GDM1 (cell line): ENCODE results near the gene NDUFS3.
A peak's percentile ranks its signal among the peaks of the same experiment; 100 is the strongest.

Experiments used
- DNase-seq: peaks from one replicate; lab custom pipeline; 2025; lab: John Stamatoyannopoulos, UW

The NDUFS3 gene

GRCh38 chr11:47589977-47590861, 11.3 kb downstream of the NDUFS3 start:
- no peak for DNase-seq

GRCh38 chr11:47591764-47592163, 12.9 kb downstream of the NDUFS3 start:
- DNase-seq: peak; percentile 93

- DNase-seq: no peak
Measured at GRCh38 chr11:47592251-47592650, 13.4 kb downstream of the NDUFS3 start.

GRCh38 chr11:47592970-47593369, 14.1 kb downstream of the NDUFS3 start:
- DNase-seq: no peak

GRCh38 chr11:47593492-47593933, 14.6 kb downstream of the NDUFS3 start:
- no peak for DNase-seq

GRCh38 chr11:47593934-47594855, 15.3 kb downstream of the NDUFS3 start, which contains the start of gene C1QTNF4:
TSS of gene C1QTNF4 (minus strand) at chr11:47594411. CDS start at chr11:47590810, 3,601 bp downstream.
- no peak for DNase-seq

- DNase-seq: no peak
Measured at GRCh38 chr11:47595029-47595428, 16.2 kb downstream of the NDUFS3 start.

- DNase-seq: no peak
Measured at GRCh38 chr11:47595967-47596366, 17.1 kb downstream of the NDUFS3 start.

- DNase-seq: no peak
Measured at GRCh38 chr11:47599902-47600301, 21.0 kb downstream of the NDUFS3 start.

- no peak for DNase-seq
Measured at GRCh38 chr11:47603295-47603694, 24.4 kb downstream of the NDUFS3 start.

- DNase-seq: no peak
Measured at GRCh38 chr11:47605921-47606320, 27.0 kb downstream of the NDUFS3 start.

GRCh38 chr11:47606731-47607130, 27.9 kb downstream of the NDUFS3 start:
- DNase-seq: no peak

DNA sequence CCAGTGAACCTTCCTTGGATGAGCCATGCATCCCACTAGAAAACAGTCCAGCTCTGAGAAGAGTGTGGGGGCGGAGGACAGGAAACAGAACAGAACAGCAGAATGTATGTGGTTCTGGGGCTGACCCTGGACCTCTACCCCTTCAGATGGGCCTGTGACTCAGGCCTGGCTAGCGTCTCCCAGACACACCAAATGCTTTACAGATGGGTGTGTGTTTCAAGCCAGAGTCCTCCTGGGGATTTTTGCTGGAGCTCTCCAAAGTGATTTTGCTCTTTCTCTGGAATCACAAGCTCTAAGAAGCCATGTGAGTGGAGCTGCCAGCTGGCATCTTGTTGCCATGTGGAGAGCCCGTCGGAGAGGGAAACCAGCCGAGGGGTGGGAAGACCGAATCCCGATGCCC, 28.5 kb downstream of the NDUFS3 start:
- DNase-seq: no peak

DNA sequence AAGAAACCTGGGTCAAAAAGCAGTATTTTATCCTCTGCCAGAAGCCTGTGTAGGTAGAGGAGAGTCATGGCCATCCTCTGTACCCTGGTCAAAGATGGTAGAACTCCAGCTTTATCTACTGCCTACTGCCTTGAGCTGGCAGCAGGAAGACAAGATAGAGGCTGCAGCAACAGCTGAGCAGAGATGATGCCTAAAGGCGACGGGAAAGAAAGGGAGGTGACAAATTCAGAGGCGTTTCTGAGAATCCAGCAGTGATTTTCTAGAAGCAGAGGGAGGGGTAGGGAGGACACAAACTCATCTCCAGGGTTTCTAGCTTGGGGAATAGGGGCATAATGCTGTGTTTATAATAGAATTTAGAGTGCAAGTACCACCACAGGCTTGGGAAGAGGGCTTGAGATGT, 30.8 kb downstream of the NDUFS3 start:
- no peak for DNase-seq

- DNase-seq: peak; percentile 51
Measured at GRCh38 chr11:47611348-47611794, 32.5 kb downstream of the NDUFS3 start.

DNA sequence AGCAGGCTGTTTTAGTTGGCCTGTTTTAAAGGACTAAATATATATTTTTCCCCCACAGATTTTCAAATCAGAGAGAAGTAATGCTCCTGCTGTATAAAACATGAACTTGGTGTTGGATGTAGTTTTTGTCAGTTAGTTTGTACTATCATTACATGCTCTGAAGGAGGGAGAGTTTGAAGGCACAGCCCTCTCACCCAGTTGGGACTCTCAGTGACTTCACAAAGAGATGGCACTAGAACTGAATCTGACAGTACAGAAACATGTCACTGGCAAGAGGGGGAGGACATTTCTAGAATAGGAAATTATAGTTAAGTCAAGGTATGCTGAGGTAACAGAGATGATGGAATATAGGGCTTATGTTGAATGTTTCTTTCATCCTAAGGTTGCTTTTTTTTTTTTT, 36.4 kb downstream of the NDUFS3 start:
- no peak for DNase-seq

- peak; percentile 65 for DNase-seq
Measured at GRCh38 chr11:47616726-47617416, 38.0 kb downstream of the NDUFS3 start.

DNA sequence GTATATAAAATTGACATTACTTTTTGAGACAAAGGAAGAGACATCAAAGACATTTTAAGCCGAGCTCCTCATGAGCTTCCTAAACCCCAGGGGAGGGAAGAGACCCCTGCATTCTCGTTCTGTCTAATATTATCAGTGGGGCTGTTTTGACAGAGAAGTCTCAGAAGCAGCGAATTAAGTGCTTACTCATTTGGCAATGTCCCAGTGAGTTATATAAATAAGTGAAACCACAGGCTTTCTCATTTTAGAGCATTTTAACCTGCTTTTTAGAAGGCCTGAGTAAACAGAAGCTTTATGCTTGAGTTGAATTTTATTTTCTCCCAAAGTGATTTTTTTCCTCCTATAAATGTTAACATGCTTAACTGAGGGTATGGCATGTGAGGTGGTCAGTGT, 38.5 kb downstream of the NDUFS3 start:
- no peak for DNase-seq

- no peak for DNase-seq
Measured at GRCh38 chr11:47620836-47621378, 42.0 kb downstream of the NDUFS3 start.

DNA sequence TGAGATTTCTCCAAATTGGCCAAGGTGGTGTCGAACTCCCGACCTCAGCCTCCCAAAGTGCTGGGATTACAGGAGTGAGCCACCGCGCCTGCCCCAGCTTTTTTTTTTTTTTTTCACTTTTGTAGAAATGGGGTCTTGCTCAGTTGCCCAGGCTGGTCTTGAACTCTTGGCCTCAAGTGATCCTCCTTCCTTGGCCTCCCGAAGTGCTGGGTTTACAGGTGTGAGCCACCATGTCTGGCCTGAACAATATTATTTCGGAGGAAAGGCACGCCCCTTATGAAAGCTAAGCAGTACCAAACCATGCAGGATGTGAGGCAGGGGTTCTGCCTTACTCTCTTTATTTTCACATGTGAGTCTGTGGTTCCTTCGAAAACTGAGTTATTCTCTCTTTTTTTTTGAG, 47.4 kb downstream of the NDUFS3 start:
- no peak for DNase-seq

DNA sequence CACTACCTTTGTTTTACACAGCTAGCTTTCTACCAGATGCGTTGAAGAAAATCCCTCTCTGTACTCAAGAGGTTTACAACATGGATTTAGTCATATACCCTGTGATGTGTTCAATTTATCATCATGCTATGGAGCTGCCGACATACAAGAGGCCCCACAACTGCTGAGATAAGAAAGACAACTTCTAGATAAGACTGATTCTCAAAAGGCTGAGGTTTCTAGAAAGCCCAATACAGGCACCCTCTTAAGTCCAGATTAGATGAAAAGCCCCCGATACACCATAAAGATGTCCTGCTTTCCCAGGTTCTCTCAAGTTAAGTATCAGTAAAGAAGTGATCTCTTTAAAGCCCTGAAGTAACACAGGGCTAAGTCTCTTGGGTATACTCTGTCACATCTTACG, 49.2 kb downstream of the NDUFS3 start:
- DNase-seq: no peak

DNA sequence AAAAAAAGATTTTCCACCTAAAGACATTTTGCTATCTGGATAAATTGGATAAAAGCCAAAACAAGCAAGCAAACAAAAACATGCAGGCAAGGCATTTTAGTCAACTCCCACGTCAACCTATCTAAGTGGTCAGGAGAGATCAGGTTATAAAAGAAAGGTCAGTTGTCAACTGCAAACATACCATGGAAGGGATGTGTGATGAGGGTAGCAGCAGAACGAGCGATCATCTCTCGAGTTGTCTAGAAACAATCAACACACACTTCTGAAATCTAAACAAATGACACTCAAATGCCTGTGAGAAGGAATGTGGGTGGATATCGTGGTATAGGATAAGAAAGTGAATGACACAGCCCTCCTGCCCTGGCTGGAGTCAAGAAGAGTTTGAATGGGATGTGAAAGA, 52.6 kb downstream of the NDUFS3 start:
- DNase-seq: no peak
